Mucosa of descending colon (tissue), 3 donors: ENCODE data around the gene PADI1. TPM values are rescaled to one million over a fixed set of nuclear protein-coding genes. Genes with fewer than 3 reads are reported as not detected.

ENCODE experiments used
- ATAC-seq: fragments of 200-7000 bp; cut with Tn5 transposase; one replicate; pipeline ENCODE4 v1.9.1; 2020; ENCODE audit warnings: mild to moderate bottlenecking, moderate library complexity
- DNase-seq, 3 donors: peaks; one replicate each; pipeline ENCODE4 v3.0.0-alpha.2; 2020
- H3K36me3 ChIP-seq: fragments of 200-600 bp; one replicate; pipeline ENCODE4 v1.8.0; 2021; ENCODE audit warnings: low read depth, mild to moderate bottlenecking
- H3K4me1 ChIP-seq: fragments of 200-600 bp; one replicate; pipeline ENCODE4 v1.8.0; 2021; ENCODE audit warnings: low read depth, mild to moderate bottlenecking
- H3K4me3 ChIP-seq: fragments of 200-600 bp; one replicate; pipeline ENCODE4 v1.8.0; 2021; ENCODE audit warnings: mild to moderate bottlenecking
- H3K9me3 ChIP-seq: fragments of 200-600 bp; one replicate; pipeline ENCODE4 v1.8.0; 2021; ENCODE audit warnings: mild to moderate bottlenecking
- intact Hi-C, 2 donors: fragments of 100-400 bp; cut with DNase I in 1 of 2; cut with micrococcal nuclease in 1 of 2; formaldehyde crosslinking; loops; one replicate each; pipeline versions ENCODE4 v1.11.0 to v1.11.1; 2022; cut with DNase I, micrococcal nuclease
- total RNA-seq, 3 donors: library from RNA; stranded (reverse); fragmentation: NEBNext Ultra II Directional in 2 of 3; extraction: Animal tissue kit (Norgen Biotek cat#: 25700) in 2 of 3; gene quantifications; one replicate each; pipeline versions ENCODE4 v1.2.1 to v1.2.4, GENCODE V29; 2021 to 2023
- TF ChIP-seq, protein P1 (sequence below): fragments of 200-600 bp; IDR thresholded peaks from one replicate; pipeline ENCODE4 v1.8.0; 2022; ENCODE audit warnings: antibody characterized with exemption, mild to moderate bottlenecking
- donor health status: DM: no; HTN: no; CAD: no; lungs with moderate emphysema.
- donor health status: DM: no; HTN: no; CAD: no.
- donor health status: DM: no; HTN: yes; CAD: no.

The PADI1 gene
- total RNA-seq, 3 donors from 2014 or later: 0.25 to 0.65 (median 0.38) TPM

DNA sequence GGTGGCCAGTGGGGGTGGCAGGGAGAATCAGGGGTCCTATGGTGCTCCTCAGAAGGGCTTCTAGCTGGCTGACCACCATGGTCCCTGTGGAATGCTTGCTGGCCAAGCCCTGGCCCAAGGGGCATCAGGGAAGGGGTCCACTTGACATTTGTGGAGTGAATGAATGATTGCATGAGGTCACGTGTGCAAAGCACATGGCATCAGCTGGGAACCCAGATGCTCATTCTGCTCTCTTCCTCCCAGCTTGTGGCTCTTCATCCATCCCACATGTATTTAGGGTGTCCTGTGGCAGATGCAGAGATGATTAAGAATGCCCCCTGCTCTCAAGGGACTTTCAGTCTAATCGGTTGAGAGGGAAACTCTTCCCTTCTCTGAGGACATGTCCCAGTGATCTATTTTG is 76.0 kb downstream of the PADI1 start:
- Histone ChIP-seq H3K4me1 (no peaks in the 10 kb centered on the region), H3K36me3 (no peaks in the 10 kb centered on the region), H3K4me3 (no peak overlapping the region), H3K9me3 (no peaks in the 10 kb centered on the region)
- intact Hi-C loops: no loop called here
- DNase-seq (no peak), ATAC-seq (no peak)
- TF ChIP-seq, protein P1, sequence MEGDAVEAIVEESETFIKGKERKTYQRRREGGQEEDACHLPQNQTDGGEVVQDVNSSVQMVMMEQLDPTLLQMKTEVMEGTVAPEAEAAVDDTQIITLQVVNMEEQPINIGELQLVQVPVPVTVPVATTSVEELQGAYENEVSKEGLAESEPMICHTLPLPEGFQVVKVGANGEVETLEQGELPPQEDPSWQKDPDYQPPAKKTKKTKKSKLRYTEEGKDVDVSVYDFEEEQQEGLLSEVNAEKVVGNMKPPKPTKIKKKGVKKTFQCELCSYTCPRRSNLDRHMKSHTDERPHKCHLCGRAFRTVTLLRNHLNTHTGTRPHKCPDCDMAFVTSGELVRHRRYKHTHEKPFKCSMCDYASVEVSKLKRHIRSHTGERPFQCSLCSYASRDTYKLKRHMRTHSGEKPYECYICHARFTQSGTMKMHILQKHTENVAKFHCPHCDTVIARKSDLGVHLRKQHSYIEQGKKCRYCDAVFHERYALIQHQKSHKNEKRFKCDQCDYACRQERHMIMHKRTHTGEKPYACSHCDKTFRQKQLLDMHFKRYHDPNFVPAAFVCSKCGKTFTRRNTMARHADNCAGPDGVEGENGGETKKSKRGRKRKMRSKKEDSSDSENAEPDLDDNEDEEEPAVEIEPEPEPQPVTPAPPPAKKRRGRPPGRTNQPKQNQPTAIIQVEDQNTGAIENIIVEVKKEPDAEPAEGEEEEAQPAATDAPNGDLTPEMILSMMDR: no peak

DNA sequence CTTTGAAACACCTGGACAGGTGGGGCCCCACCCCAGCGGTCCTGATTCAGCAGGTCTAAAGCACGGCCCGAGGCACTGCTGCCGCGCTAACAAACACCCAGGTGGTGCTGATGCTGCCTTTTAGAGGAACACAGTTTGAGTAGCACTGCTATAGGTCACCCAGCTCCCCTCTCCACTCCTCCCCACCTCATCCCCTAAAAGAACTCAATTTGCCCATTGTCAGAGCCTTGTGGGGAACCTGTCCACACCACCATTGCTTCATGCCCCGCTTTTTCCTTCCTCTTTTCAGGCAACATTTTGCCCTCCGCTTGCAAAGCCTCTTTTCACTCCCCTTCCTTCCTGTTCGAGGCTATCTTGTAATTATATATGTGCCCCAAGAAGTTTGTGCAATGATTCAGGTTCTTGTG is 76.8 kb downstream of the PADI1 start:
- Histone ChIP-seq H3K4me1 (no peaks in the 10 kb centered on the region), H3K36me3 (no peaks in the 10 kb centered on the region), H3K9me3 (no peaks in the 10 kb centered on the region), H3K4me3 (no peak overlapping the region)
- DNase-seq: no peak
- ATAC-seq: no peak
- TF ChIP-seq, protein P1: no peak
- intact Hi-C loops: no loop called here

GRCh38 chr1:17282836-17283235 is 77.9 kb downstream of the PADI1 start:
- TF ChIP-seq, protein P1: no peak

DNA sequence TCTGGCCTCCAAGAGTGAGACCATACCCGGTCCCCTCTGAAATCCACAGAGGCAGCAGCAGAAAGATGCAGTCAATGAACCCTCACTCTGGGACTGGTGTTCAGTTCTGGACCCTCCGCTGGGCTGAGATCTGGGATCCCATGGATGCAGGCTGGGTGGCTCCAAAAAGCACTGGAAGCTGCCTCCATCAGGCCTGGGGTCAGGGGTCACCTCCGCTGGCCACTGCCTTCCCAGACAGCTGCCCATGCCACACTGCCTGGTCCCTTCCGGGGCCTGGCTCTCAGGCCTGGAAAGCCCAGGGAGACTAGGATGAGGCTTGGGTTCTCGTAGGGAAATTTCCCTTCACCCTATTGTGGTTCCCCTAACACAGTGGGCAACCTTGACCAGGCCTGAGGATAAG is 81.7 kb downstream of the PADI1 start:
- no peak for ATAC-seq
- no peak for DNase-seq
- TF ChIP-seq, protein P1: no peak
- Histone ChIP-seq H3K4me3 (no peak overlapping the region), H3K9me3 (no peaks in the 10 kb centered on the region), H3K36me3 (no peaks in the 10 kb centered on the region), H3K4me1 (no peaks in the 10 kb centered on the region)
- intact Hi-C loops: no loop called here

More at GRCh38 chr1:17282836-17283235, 77.9 kb downstream of the PADI1 start:
- ATAC-seq: no peak
- no peak overlapping the region for H3K4me3 ChIP-seq
- intact Hi-C loops: no loop called here
- H3K4me1 ChIP-seq: no peaks in the 10 kb centered on the region
- H3K9me3 ChIP-seq: no peaks in the 10 kb centered on the region
- no peaks in the 10 kb centered on the region for H3K36me3 ChIP-seq
- no peak for DNase-seq

DNA sequence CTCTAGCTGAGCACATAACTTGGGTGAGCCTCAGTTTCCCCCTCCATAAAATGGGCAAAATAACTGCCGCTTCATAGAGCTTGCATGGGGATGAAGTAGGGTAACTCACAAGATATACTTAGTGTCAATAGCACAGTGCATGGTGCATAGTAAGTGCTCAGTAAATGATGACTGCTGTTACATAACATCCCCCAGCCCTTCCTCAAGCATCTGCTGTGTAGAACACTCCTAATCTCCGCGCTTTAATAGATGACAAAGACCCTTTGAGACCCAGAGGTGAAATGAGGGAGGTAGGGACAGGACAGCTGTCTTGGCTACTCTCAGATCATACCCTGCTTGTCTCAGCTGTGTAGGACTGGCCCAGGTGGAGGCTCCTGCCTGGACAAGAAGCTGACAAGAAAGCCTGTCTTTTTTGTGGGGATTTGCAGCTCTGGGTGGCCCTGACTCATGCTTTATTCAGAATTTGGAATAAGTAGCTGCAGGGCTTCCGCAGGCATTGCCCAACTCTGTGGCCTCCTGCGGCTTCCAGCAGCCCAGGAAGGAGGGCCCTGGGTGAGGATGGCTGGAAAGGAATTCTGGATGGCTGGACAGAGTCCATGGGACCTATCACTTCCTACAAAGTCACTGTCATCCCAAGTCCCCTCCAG is 82.3 kb downstream of the PADI1 start:
- H3K9me3 ChIP-seq: no peaks in the 10 kb centered on the region
- no peaks in the 10 kb centered on the region for H3K4me1 ChIP-seq
- ATAC-seq (no peak), DNase-seq (no peak)
- no peak overlapping the region for H3K4me3 ChIP-seq
- intact Hi-C loops: no loop called here
- TF ChIP-seq, protein P1: no peak
- no peaks in the 10 kb centered on the region for H3K36me3 ChIP-seq

GRCh38 chr1:17289721-17290120 is 84.8 kb downstream of the PADI1 start:
- intact Hi-C loops: no loop called here
- no peak for DNase-seq
- no peak overlapping the region for H3K4me3 ChIP-seq
- ATAC-seq: no peak
- H3K9me3 ChIP-seq: no peaks in the 10 kb centered on the region
- H3K4me1 ChIP-seq: no peaks in the 10 kb centered on the region
- TF ChIP-seq, protein P1: no peak
- no peaks in the 10 kb centered on the region for H3K36me3 ChIP-seq
